GM20000 (cell line): ENCODE data around the gene SERTAD3.
"Not testable (repeated sequence)": the region's sequence is repeated elsewhere in the genome, so short reads cannot be mapped to it uniquely, and the experiment has no call there.

Experiments
- DNase-seq: peaks from one replicate; pipeline ENCODE4 v3.0.0; 2012; ENCODE audit warnings: low spot score
- CTCF ChIP-seq: IDR thresholded peaks from 2 replicates; pipeline ENCODE4 v1.5.1; 2012; ENCODE audit warnings: mild to moderate bottlenecking, control low read depth; ENCODE audit errors: extremely low read depth, missing control alignments

The SERTAD3 gene

GRCh38 chr19:40433391-40434216 lies 10.5 kb downstream of the SERTAD3 start:
- no peak for TF ChIP-seq CTCF
- peak; percentile 85 for DNase-seq

- DNase-seq = not testable (repeated sequence)
These were observed 11.4 kb downstream of the SERTAD3 start for GRCh38 chr19:40432760-40433159.

- TF ChIP-seq CTCF = no peak
These were observed 12.4 kb downstream of the SERTAD3 start for GRCh38 chr19:40431698-40432097.

GRCh38 chr19:40430242-40430641 lies 13.9 kb downstream of the SERTAD3 start:
- DNase-seq = not testable (repeated sequence)

More at GRCh38 chr19:40431698-40432097, 12.4 kb downstream of the SERTAD3 start:
- DNase-seq = no peak

- not testable (repeated sequence) for DNase-seq
These were observed 15.9 kb downstream of the SERTAD3 start for GRCh38 chr19:40428197-40428596.

DNA sequence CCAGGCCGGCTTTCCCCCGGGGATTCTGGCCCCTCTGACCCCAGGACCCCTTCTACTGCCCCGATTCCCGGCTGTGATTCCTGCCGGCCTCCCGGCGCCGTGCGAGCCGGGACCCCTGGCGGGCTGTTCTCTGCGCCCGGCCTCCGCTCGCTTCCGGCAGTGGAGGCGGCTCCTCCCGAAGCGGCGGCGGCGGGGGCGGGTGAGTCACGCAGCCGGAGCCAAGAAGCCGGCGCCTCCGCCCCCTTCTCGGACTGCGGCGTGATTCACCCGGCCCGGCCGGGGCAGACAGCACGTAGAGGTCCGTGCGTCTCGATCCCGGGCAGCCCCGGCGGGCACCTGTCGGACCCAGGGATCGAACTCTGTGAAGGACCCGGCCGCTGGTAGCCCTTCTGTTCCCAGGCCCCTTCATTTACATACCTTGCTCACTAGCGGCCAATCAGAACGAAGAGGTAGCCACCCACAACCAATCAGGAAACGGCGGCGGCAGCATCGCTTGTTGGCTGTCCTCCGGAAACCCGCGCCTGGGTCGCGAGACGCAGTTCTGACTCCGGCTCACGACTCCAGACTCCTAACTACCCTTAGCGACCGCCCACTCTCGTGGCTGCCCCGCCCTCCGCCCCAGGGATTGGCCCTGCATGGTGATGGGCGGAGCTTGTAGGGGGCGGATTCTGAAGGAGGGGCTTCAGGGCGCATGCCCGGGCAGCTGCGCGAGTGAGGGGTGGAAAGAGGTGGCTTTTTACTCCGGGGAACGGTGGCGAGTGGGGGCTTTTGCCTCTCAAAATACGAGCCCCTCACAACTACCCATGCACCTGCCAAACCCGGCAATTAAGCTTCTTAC lies 18.5 kb downstream of the SERTAD3 start, which contains the start of gene SERTAD1:
Gene SERTAD1 (minus strand): TSS at position 543 of the 838 bp plus-strand sequence. CDS start 2,446 bp downstream, outside the sequence.
- TF ChIP-seq CTCF = peak; percentile 50

GRCh38 chr19:40424637-40425449 lies 19.3 kb downstream of the SERTAD3 start:
- DNase-seq = no peak
- no peak for TF ChIP-seq CTCF

More for the DNA sequence above, 18.5 kb downstream of the SERTAD3 start, which contains the start of gene SERTAD1:
- peak; percentile 99 for DNase-seq

GRCh38 chr19:40423938-40424337 lies 20.2 kb downstream of the SERTAD3 start:
- no peak for DNase-seq
- TF ChIP-seq CTCF = no peak
